Right lobe of liver (tissue), 4 donors: ENCODE measurements around the gene TRNAU1AP.

Experiments
- CTCF ChIP-seq, 4 donors: fragments of 200-600 bp in 3 of 4; fragments of 450-650 bp in 1 of 4; IDR thresholded peaks; one replicate each; pipeline versions ENCODE4 v1.5.1 to v1.8.0; 2016 to 2022; ENCODE audit warnings: antibody characterized with exemption in 4 of 4, mild to moderate bottlenecking in 2 of 4
- POLR2A ChIP-seq: fragments of 450-650 bp; IDR thresholded peaks from one replicate; pipeline ENCODE4 v1.6.1; 2017; ENCODE audit warnings: antibody characterized with exemption, mild to moderate bottlenecking
- donor health status: DM: no; HTN: no; CAD: no.
- donor health status: DM: no; HTN: no; CAD: no.
- donor health status: DM: no; HTN: yes; CAD: no.

GRCh38 chr1:28508435-28508754 is 44.5 kb upstream of the TRNAU1AP start:
- TF ChIP-seq CTCF (IDR thresholded peaks at IDR 0.05), result no peak
- no peak for TF ChIP-seq POLR2A
